HFF-Myc (cell line): ENCODE data around the gene PAX3.

ENCODE experiments used
- DNase-seq: peaks from one replicate; pipeline ENCODE4 v3.0.0-alpha.2; 2011; ENCODE audit warnings: low read depth; ENCODE audit errors: extremely low read depth
- H3K4me3 ChIP-seq: replicated peaks from 2 replicates; pipeline ENCODE4 v1.5.1; 2011; ENCODE audit warnings: low read depth, mild to moderate bottlenecking, control low read depth, low read length
- CTCF ChIP-seq: IDR thresholded peaks from 2 replicates; pipeline ENCODE4 v1.5.1; 2012; ENCODE audit warnings: mild to moderate bottlenecking, low read depth, low read length, control low read depth; ENCODE audit errors: missing control alignments

The PAX3 gene

GRCh38 chr2:222217712-222218111 lies 81.1 kb downstream of the PAX3 start:
- no peak for DNase-seq
- TF ChIP-seq CTCF = no peak
- no peak overlapping the region for H3K4me3 ChIP-seq

GRCh38 chr2:222214885-222215284 lies 83.9 kb downstream of the PAX3 start:
- H3K4me3 ChIP-seq = no peak overlapping the region
- DNase-seq = no peak
- TF ChIP-seq CTCF = no peak

- no peak overlapping the region for H3K4me3 ChIP-seq
- TF ChIP-seq CTCF = no peak
- DNase-seq = no peak
Measured at GRCh38 chr2:222213049-222213448, 85.7 kb downstream of the PAX3 start.

- no peak overlapping the region for H3K4me3 ChIP-seq
- no peak for TF ChIP-seq CTCF
- DNase-seq = no peak
Measured at GRCh38 chr2:222212571-222212970, 86.2 kb downstream of the PAX3 start.

GRCh38 chr2:222208010-222208690 lies 90.6 kb downstream of the PAX3 start:
- DNase-seq = no peak
- no peak for TF ChIP-seq CTCF

GRCh38 chr2:222205136-222205535 lies 93.7 kb downstream of the PAX3 start:
- TF ChIP-seq CTCF = no peak
- no peak overlapping the region for H3K4me3 ChIP-seq
- no peak for DNase-seq

More at GRCh38 chr2:222208010-222208690, 90.6 kb downstream of the PAX3 start:
- no peak overlapping the region for H3K4me3 ChIP-seq

- no peak for TF ChIP-seq CTCF
- no peak for DNase-seq
- H3K4me3 ChIP-seq = no peak overlapping the region
Measured at GRCh38 chr2:222203041-222203440, 95.8 kb downstream of the PAX3 start.
